SK-MEL-5 (cell line): ENCODE measurements around the gene GDF15. TPM values are rescaled to one million over a fixed set of nuclear protein-coding genes. Genes with fewer than 3 reads are reported as not detected.
"Not testable (repeated sequence)": the region's sequence is repeated elsewhere in the genome, so short reads cannot be mapped to it uniquely, and the experiment has no call there.

Experiments used
- DNase-seq: peaks from one replicate; pipeline ENCODE4 v3.0.0-alpha.2; 2016; ENCODE audit warnings: low read depth, low spot score
- in situ Hi-C: cut with HindIII; loops from 2 replicates; pipeline ENCODE4 v1.10.0; 2016; ENCODE audit warnings: low sequenced_read_pairs, high pct_unique_total_duplicates, low pct_unique_long_range_greater_than_20kb
- total RNA-seq: library from RNA; depleted of rRNA; stranded (reverse); fragments of >200 nt; shearing (Covaris generic); gene quantifications from 2 replicates; pipeline ENCODE4 v1.2.3, GENCODE V29; 2014

Gene GDF15
- total RNA-seq, 1 experiment from 2014 or later: 1,003 TPM

DNA sequence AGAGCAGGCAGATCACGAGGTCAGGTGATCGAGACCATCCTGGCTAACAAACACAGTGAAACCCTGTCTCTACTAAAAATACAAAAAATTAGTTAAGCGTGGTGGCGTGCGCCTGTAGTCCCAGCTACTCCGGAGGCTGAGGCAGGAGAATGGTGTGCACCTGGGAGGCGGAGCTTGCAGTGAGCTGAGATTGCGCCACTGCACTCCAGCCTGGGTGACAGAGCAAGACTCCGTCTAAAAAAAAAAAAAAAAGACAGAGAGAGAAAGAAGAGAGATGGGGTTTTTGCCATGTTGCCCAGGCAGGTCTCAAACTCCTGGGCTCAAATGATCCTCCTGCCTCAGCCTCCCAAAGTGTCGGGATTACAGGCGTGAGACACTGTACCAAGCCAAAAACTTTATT lies 19.8 kb downstream of the GDF15 start:
- in situ Hi-C loops, DNase-seq: not testable (repeated sequence)

DNA sequence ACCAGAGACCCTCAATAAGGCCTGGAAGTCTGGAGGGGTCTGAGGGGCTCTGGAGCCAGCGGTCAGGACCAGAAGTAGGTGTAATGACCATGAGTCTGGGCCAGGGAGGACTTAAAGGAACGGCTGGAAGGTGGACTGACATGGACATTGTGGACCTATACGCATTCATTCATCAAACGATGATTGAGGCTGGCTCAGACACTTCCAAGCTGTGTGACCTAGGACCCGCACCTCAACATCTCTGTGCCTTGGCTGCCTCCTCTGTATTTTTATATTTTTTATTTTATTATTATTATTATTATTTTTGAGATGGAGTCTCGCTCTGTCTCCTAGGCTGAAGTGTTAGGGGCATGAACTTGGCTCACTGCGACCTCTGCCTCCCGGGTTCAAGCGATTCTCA lies 20.8 kb downstream of the GDF15 start:
- in situ Hi-C loops: no loop called here

DNA sequence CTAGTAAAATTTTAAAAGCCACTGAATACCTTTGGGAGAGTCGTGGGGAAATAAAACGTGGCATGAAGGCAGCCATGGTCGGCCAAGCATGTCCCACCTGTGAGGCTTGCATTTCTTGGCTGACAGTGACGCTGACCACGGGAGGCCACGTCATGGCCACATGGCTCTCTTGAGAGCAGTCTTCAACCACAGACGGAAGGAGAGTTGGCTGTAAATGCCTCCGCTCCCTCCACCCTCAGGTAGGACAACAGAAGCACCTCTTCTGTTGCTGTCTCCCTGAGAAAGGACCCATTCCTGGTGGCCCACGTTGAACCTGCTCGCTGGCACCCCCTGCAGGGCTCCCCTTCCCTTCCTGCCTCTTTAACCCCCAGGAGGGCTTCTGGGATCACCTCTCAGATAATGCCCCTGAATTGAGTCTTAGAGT lies 22.1 kb downstream of the GDF15 start:
- DNase-seq: peak; percentile 59
- in situ Hi-C loops: no loop called here

More for the DNA sequence above, 20.8 kb downstream of the GDF15 start:
- DNase-seq: no peak

DNA sequence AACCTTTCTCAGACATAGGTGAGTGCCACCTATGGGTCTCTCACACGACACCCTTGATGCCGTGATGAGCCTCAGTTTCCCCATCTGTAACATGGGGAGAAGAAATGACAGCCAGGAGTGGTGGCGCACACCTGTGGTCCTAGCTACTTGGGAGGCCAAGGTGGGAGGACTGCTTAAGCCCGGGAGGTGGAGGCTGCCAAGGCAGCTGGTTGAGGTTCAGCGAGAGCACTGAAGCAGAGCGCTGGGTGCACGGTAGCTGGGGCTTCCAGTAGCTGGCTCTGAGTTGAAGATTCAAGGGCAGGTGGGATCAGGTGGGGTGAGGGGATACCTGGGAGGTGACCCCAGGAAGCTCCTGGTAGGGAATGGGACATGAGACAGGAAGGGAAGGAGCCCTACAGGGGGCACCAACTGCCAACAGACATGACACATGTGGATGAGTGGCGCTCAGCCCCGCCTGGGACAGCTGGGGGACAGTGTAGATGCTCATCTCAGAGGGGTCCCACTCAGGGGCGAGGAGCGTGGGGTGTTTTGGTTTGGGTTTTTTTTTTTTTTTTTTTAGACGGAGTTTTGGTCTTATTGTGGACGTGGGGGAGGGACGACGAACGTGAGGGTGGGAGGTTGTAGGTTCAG lies 26.8 kb downstream of the GDF15 start:
- DNase-seq: no peak
- in situ Hi-C loops: no loop called here

DNA sequence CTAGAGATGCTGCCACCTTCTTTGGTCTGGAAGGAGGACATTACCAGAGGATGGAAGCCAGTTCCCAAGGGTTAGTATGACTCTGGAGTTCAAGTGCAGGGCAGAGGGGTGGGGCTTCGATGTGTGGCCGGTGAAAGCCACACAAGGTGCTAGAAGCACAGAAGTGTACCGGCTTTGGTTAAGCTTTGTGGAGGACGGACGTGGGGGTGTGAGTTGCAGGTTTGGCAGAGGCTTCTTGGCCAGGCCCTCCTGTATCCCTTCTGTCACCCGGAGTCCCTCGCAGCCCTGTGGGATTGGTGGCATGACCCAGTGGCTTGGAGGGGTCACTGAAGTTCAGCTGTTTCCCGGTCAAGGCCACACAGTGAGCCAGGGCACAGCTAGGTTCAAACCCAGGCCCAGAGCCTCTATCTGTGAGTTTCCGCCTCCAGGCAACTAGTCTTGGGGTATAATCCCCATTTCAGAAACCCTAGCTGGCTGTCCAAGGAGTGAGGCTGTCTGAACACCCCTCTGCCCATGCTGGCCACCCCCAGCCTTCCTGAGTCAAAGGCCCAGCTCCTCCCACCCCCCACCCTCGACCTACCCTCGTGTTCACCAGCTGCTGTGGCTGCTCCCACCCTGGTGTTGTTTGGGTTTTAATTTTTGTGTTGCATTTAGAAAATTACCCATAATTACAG lies 28.7 kb downstream of the GDF15 start:
- in situ Hi-C loops: no loop called here
- DNase-seq: no peak

DNA sequence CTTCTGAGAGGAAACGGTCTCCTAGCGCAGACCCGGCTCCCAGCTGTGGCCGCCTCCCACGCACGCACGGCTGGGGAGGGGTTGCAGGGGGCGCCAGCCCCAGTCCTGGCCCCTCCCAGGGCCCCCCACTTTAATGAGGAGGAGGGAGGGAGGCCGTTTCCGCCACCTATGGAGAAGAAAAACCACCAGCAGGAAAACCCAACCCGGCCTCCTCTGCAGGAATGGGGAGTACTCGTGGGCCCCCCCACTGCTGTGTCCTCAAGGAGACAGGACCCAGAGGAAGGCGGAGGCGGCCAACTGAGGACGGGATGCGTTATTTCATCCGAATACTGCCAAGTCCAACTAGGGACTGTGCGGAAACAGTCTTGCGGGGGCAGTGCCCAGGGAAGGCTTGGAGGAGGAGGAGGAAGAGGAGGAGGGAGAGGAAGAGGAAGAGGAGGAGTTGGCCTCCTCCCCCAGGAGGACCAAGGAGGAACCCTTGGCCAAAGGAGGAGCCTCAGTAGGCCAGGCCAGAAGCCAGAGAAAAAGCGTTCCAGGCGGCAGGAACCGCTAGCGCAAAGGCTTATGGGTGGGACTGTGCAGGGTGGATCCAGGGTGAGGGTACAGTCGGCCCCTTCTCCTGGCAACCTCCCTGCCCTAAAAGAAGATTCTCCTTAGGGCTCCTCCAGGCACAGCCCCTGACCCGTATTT lies 29.4 kb downstream of the GDF15 start:
- in situ Hi-C loops: no loop called here
- DNase-seq: no peak

DNA sequence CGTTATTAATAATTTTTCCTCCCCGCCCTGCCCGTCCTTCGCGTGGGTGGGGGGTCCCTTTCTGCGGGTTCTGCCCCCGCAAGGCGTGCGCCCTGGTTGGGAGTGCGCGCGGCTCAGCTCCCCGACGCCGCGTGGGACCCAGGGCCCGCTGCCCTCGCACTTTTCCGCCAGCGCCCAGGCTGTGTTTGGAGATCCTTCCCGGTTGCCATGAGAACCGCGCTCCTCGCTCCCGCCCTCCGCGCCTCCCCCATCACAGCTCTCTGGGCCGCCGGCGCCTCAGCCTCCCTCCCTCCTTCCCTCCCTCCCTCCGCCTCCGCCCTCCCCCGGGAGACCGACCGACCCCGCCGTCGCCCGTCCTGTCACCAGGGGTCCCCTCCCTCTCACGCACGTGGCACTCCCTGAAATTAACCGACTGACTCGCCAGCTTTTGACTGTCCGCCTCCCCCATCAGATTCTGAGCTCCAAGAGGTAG lies 30.9 kb downstream of the GDF15 start:
- in situ Hi-C loops: no loop called here
- peak; percentile 51 for DNase-seq

DNA sequence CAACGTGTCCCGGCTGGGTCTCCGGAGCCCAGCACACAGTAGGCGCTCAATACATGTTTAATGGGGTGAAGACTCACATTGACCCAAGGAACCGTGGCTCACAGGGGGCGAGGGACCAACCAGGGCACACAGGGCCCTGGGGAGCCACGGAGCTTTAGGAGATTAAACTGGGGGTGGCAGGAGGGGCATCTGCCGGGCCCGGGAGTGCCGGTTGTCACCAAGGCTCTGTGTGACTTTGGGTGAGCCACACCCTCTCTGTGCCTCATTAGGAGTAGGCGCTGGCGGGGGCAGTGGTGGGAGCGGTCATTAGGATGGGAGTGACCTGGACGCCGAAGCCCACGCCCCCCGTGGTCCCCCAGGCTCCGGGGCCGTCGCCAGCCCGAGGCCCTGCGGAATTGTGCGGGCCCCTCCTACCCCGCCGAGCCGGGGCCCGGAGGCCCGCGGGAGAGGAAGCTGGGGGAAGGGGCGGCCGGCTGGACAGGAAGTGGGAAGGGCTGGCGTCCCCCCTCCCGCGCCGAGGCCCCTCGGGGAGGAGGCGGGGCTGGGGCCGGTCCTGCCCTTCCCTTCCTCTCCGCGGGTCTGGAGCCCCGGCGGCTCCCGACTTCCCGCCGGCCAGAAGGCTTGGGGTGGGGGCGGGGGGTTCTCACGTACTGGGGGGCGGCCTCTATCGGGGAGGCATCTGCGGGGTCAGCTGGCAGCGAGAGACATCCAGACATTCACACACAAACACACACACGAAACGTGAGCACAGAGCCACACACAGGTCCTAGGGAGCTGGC lies 31.5 kb downstream of the GDF15 start:
- peak; percentile 50 for DNase-seq
- in situ Hi-C loops: no loop called here

DNA sequence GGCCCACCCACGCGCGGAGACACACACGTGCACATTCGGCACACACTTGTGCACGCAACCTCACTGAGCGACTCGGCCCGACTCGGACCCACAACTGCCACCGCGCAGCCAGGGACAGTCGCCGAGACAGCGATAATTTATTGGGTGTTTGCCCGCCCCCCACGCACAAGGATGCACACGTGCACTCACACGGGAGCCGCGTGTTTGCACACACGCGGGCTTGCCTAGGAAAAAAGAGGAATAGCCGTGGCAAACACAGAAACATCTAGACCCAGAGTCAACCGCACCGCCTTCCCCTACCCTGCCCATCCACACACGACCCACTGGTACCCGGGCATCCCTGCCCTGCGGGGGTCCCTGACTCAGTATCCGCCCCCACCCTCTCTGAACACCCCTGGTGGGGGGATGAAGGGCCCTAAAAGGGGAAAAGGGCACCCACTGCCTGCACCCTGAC lies 32.1 kb downstream of the GDF15 start:
- no peak for DNase-seq
- in situ Hi-C loops: no loop called here

DNA sequence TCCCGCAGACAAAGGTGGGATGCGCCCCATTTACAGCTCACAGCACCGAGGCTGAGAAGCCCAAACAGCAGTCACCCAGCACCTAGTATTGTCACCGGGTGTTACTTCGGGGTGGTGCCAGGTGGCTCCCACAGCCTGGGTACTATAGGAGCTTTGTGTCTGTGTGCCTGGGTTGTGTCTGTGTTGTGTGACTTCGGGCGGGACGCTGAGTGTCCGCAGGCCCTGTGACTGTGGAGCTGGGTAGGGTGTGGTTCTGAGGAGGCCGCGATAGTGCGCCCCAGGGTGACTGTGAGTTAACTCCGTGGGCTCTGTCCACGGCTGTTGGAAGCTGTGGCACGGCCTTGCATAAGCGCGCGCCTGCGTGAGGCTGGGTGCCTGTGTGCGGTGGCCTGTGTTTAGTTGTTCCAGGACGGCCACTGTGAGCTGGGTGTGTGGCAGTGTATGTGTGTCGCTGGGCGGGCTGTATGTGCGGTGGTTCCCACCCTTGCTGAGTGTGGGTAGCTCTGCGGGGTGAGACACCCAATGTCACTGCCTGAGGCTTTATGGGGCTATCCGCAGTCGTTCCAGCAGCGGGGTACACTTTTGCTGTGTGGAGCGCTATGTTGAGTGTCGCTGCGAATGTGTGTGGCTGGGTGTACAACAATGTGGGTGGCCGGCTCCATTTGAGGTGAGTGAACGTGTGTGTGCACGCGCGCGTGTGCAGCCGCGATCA lies 32.7 kb downstream of the GDF15 start:
- no peak for DNase-seq
- in situ Hi-C loops: no loop called here

DNA sequence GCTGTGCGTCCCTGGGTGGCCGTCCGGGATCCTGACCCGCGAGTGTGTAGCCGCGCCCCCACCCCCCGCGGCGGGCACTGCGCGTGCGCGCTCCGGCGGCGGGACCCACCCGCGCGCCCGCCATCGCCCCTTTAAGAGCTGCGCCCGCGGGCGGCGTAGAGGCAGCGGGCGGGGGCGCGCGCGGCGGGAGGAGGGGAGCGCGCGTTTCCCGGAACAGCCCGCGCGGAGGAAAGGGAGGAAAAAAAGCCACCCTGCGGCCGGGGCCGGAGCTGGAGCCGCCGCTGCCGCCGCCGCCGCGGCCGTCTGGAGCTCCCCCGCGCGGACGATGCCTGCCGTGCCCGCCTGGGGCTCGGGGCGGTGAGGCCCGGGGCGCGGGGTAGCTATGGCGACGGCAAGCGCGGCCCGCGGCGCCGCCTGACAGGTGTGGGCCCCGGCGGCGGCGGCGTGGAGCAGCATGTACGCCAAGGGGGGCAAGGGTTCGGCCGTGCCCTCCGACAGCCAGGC lies 33.3 kb downstream of the GDF15 start, which contains the start of gene SSBP4:
Gene SSBP4, plus strand, starts transcription at position 204 of the 504 bp plus-strand sequence. Its CDS starts 251 bp downstream, at position 455.
- in situ Hi-C loops: no loop called here

DNA sequence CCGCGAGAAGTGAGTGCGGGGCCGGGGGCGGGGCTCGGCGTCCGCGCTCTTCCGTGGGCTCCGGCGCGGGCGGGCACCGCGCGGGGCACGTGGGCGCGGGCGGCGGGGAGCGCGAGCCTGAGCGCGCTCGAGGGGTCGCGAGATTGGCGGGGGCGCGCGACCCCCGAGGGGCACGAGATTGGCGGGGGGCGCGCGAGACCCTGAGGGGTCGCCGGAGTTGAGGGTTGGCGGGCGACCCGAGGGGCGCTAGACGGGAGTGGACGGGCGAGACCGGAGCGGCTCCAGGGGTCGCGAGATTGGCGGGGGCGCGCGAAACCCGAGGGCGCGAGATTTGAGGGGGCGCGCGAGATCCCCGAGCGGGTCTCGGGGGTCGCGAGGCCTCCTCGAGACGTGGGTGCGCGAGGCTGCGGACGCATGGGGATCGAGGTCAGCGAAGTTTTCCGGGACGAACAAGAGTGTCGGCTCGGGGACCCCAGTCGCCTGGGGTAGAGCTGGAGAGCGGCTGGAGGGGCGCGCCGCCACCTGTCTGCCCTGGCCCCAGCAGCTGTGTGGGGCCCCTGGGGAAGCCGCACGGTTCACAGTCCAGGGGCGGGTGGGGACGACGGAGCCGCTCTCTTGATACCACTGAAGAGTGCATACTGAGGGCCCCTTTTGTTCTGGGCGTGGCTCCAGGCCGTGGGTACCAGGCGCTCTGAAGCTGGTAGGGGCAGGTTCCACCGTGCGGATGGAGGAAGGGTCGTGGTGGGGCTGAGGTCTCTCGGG lies 33.9 kb downstream of the GDF15 start:
- in situ Hi-C loops: no loop called here
- no peak for DNase-seq

More for the DNA sequence above, 33.3 kb downstream of the GDF15 start, which contains the start of gene SSBP4:
- DNase-seq: peak; percentile 64

DNA sequence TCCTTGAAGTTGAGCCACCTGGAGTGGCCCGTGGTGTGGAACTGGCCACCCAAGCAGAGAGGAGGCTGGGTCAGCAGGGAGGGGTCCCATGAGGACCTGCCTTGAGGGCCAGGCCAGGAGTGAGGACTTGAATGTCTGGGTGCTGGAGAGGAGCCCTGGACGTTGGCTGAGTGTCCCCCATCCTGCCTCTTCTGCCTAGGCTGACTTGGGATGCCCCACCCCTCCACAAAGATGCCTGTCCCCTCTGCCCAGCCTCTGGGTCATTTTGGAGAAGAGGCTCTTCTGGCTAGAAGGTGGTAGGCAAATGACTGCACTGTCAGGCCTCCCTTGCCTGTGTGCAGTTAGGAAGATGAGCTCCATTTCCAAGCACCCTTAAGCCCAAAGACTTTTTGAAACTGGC lies 35.0 kb downstream of the GDF15 start:
- in situ Hi-C loops: no loop called here
- no peak for DNase-seq

DNA sequence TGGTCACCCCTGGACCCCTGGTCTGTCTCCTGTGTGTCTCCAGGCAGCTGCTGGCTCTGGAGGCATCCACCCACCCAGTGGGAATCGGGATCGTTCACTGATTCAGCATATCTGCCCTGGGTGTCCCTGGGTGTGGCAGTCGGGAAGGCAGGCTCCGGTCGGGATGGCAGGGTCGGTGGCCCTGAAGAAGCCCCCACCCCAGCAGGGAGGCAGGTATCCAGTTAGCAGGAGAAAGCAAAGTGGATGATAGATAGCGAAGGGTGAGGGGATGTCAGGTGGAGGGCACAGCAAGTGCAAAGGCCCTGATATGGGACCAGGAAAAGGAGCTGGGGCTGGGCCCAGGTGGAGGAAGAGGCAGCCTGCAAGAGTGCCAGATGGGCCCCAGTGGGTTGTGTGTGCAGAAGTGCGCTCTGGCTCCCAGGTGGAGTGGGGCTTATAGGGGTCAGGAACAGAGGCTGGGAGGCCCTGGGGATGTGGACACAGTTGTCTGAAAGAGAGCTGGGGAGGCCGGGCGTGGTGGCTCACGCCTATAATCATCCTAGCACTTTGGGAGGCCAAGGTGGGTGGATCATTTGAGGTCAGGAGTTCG lies 35.5 kb downstream of the GDF15 start:
- in situ Hi-C loops: no loop called here
- DNase-seq: no peak

DNA sequence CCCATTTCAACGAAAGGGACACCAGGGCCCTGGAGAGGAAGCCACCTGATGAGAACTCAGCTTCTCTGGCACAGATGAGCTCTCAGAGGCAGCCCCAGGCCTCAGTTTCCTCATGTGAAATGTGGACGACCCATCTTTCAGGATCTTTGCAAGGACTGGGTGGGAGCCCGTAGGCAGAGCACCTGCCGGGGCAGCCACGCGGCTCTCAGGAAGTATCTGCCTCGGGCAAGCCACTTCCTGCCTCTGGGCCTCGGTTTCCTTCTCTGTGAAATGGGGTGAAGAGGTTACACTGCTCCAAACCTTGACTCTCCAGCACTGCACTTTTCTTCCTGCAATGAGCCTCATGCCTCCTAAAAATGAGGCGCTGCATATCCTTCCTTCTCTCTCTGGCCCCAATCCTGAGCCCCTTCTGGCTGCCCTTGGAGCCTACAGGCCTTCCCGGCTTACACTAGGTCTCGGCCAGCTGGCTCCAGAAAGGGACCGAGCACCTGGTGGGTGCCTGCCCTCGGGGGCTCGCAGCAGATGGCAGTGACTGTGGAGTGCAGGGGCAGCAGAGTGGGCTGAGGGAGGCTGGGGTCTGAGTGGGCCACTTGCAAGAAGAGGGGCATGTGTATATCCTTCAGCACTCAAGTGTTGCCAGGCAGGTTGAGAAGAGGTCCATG lies 36.7 kb downstream of the GDF15 start:
- in situ Hi-C loops: no loop called here
- DNase-seq: no peak
